ENCODE results near the gene CRYGS.

- TF ChIP-seq CTCF (IDR thresholded peaks at IDR 0.05) (no peak), EZH2 (IDR thresholded peaks at IDR 0.05; ENCODE audit: borderline replicate concordance, insufficient read depth, low read depth, low read length, poor library complexity, severe bottlenecking) (no peak)
Measured at GRCh38 chr3:186549497-186549896, 5.3 kb upstream of the CRYGS start.
